ENCODE results near the gene SEC24C. TPM values are rescaled to one million over a fixed set of nuclear protein-coding genes. Genes with fewer than 3 reads are reported as not detected.
"Not testable (repeated sequence)": the region's sequence is repeated elsewhere in the genome, so short reads cannot be mapped to it uniquely, and the experiment has no call there.

SEC24C gene
- total RNA-seq, 1 experiment from 2014 or later = 53.5 TPM

- no peak for DNase-seq (ENCODE audit: low read depth)
Measured at GRCh38 chr10:73791871-73792400, 47.8 kb downstream of the SEC24C start.

GRCh38 chr10:73793456-73793855 lies 49.3 kb downstream of the SEC24C start:
- no peak for DNase-seq (ENCODE audit: low read depth)

- not testable (repeated sequence) for DNase-seq (ENCODE audit: low read depth)
Measured at GRCh38 chr10:73795491-73795890, 51.3 kb downstream of the SEC24C start.

- DNase-seq (ENCODE audit: low read depth) = not testable (repeated sequence)
Measured at GRCh38 chr10:73796035-73796434, 51.9 kb downstream of the SEC24C start.

- DNase-seq (ENCODE audit: low read depth) = no peak
Measured at GRCh38 chr10:73796766-73797165, 52.6 kb downstream of the SEC24C start.

GRCh38 chr10:73797324-73798025 lies 53.3 kb downstream of the SEC24C start:
- DNase-seq (ENCODE audit: low read depth) = no peak

- no peak for DNase-seq (ENCODE audit: low read depth)
Measured at GRCh38 chr10:73798087-73798486, 53.9 kb downstream of the SEC24C start.

- no peak for DNase-seq (ENCODE audit: low read depth)
Measured at GRCh38 chr10:73798927-73799560, 54.9 kb downstream of the SEC24C start.

GRCh38 chr10:73799899-73800559 lies 55.9 kb downstream of the SEC24C start:
- no peak for DNase-seq (ENCODE audit: low read depth)

GRCh38 chr10:73800560-73801252 lies 56.5 kb downstream of the SEC24C start:
- no peak for DNase-seq (ENCODE audit: low read depth)

GRCh38 chr10:73801253-73801590 lies 57.0 kb downstream of the SEC24C start:
- no peak for DNase-seq (ENCODE audit: low read depth)

- DNase-seq (ENCODE audit: low read depth) = no peak
Measured at GRCh38 chr10:73802276-73802991, 58.3 kb downstream of the SEC24C start.

GRCh38 chr10:73803680-73804286 lies 59.6 kb downstream of the SEC24C start:
- DNase-seq (ENCODE audit: low read depth) = no peak

- DNase-seq (ENCODE audit: low read depth) = no peak
Measured at GRCh38 chr10:73806176-73806950, 62.2 kb downstream of the SEC24C start.

- no peak for DNase-seq (ENCODE audit: low read depth)
Measured at GRCh38 chr10:73807471-73807870, 63.3 kb downstream of the SEC24C start.

- DNase-seq (ENCODE audit: low read depth) = no peak
Measured at GRCh38 chr10:73808021-73808815, 64.0 kb downstream of the SEC24C start.

GRCh38 chr10:73809061-73809818 lies 65.1 kb downstream of the SEC24C start:
- DNase-seq (ENCODE audit: low read depth) = no peak

- DNase-seq (ENCODE audit: low read depth) = no peak
Measured at GRCh38 chr10:73810358-73810734, 66.2 kb downstream of the SEC24C start.
